Measurements from ENCODE around the gene PRDM8. TPM values are rescaled to one million over a fixed set of nuclear protein-coding genes. Genes with fewer than 3 reads are reported as not detected.
A peak's percentile ranks its signal among the peaks of the same experiment; 100 is the strongest.

PRDM8 gene
- total and polyA plus RNA-seq, 10 donors, result 0.99 to 5.1 (median 3.0) TPM

DNA sequence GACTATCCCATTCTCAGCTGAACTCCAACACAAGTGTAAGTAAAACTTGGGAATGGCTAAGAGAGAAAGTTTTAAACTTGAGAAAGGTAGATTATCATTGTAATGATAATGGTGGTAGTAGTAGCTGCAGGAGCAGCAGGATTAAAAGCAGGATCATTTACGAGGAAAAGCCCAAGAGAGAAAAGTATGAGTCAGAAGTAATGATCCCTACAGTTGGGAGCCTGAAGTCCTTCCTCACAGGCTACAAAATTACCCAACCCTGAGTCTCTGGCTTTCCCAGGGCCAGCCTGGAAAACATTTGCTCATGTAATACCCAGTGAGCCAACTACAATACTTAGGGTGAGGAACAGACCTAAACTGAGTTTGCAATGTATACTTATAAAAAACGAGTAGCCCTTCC is 4.4 kb upstream of the PRDM8 start:
- no peak overlapping the region for H3K4me3 ChIP-seq
- intact Hi-C loops (cut with DNase I; ENCODE audit: low total_unique reads), result no loop called here
- H3K27me3 ChIP-seq (replicated peaks in 1 of 7), result peaks cover 0 to 94% (median 49%) of the 10 kb centered on the region in 7 donors
- TF ChIP-seq POLR2A (IDR thresholded peaks at IDR 0.05), result no peak
- TF ChIP-seq, protein P1, sequence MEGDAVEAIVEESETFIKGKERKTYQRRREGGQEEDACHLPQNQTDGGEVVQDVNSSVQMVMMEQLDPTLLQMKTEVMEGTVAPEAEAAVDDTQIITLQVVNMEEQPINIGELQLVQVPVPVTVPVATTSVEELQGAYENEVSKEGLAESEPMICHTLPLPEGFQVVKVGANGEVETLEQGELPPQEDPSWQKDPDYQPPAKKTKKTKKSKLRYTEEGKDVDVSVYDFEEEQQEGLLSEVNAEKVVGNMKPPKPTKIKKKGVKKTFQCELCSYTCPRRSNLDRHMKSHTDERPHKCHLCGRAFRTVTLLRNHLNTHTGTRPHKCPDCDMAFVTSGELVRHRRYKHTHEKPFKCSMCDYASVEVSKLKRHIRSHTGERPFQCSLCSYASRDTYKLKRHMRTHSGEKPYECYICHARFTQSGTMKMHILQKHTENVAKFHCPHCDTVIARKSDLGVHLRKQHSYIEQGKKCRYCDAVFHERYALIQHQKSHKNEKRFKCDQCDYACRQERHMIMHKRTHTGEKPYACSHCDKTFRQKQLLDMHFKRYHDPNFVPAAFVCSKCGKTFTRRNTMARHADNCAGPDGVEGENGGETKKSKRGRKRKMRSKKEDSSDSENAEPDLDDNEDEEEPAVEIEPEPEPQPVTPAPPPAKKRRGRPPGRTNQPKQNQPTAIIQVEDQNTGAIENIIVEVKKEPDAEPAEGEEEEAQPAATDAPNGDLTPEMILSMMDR (IDR thresholded peaks at IDR 0.05 in 8 of 11, conservative IDR thresholded peaks at IDR 0.05 in 3 of 11), result no peak
- no peak for TF ChIP-seq POLR2AphosphoS5 (IDR thresholded peaks at IDR 0.05)
- DNase-seq, result no peak
- WGBS, 5 donors, result 51 to 75% (median 63%) methylated on average over 2 of the region's 2 CpGs
- H3K36me3 ChIP-seq, result no peaks in the 10 kb centered on the region
- H3K4me1 ChIP-seq, result peaks cover 4 to 38% (median 20%) of the 10 kb centered on the region in 6 donors
- H3K27ac ChIP-seq, result no peak overlapping the region
- no peaks in the 10 kb centered on the region for H3K9me3 ChIP-seq

DNA sequence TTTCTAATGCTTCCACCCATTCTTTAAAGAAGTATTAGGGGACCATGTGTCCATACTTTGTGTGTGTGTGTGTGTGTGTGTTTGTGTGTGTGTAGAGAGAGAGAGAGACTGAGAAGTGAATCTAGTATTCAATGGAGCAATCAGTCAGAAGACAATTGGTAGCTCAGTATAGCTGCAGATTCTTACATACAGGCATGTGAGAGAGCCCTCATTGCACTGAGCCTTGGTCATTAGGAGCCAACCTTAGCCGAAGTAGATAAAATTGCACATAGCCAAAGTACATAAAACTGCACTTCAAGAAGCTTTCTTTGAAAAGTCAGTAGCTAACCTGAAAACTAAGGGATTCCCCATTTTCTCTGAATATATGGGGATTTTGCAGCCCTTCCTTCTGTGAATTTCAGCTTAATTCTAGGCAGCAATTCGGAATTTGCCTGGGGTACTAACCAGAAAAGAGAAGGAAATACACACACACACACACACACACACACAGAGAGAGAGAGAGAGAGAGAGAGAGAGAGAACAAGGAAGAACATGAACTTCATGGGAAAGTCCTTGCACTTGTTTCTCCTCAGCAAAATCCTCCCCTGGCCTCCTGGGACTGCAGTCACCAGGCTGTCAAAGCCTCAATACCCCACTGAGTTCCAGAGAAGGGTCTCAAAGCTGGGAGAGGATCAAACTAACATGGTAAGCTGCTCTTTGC is 1.7 kb upstream of the PRDM8 start:
- H3K4me3 ChIP-seq, result peak overlapping the region in 3 of 8 donors; percentile 30 to 59 (median 37)
- peaks cover 4 to 33% (median 26%) of the 10 kb centered on the region in 6 donors for H3K4me1 ChIP-seq
- 32 to 45% (median 37%) methylated on average over 2 of the region's 2 CpGs for WGBS, 5 donors
- H3K36me3 ChIP-seq, result no peaks in the 10 kb centered on the region
- peaks cover 0 to 94% (median 47%) of the 10 kb centered on the region in 7 donors for H3K27me3 ChIP-seq (replicated peaks in 1 of 7)
- DNase-seq, result no peak
- peak overlapping the region in 1 of 8 donors; percentile 69 for H3K27ac ChIP-seq
- no peaks in the 10 kb centered on the region for H3K9me3 ChIP-seq
- intact Hi-C loops (cut with DNase I; ENCODE audit: low total_unique reads), result no loop called here
- TF ChIP-seq, protein P1 (IDR thresholded peaks at IDR 0.05 in 8 of 11, conservative IDR thresholded peaks at IDR 0.05 in 3 of 11), result no peak
- TF ChIP-seq POLR2A (IDR thresholded peaks at IDR 0.05), result no peak
- no peak for TF ChIP-seq POLR2AphosphoS5 (IDR thresholded peaks at IDR 0.05)

DNA sequence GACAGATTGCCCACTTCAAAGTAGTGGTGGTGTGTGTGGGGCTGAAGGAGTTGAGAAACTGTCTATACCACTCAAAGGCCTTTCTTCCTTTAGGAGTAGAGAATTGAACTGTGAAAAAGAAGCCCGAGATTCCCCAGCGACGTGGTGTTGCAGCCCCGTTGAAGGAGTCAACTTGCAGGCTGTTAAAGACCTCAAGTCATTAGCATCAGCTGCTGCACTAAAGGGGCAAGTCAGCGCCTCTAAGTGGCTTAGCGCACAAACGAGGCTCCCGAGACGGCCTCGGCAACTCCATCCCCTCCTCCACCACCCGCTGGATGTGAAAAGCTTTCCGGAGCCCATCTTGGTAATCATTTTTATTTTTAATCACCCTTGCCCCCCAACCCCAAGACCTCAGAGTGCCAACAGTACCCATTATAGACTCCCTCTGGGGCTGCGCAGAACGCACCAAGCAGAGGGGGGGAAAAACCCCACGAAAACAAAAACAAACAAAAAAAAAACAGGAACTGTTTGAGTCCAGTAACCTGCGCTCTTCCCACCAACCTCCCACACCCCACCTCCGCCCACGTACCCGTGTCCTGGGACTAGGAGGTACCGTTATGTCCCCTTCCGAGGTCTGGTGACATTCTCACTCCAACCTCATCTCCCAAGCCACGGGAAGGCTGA is 913 bp upstream of the PRDM8 start:
- DNase-seq, result no peak
- WGBS, 5 donors, result 29 to 43% (median 38%) methylated on average over 22 of the region's 22 CpGs
- H3K9me3 ChIP-seq, result no peaks in the 10 kb centered on the region
- intact Hi-C loops (cut with DNase I; ENCODE audit: low total_unique reads), result no loop called here
- peak overlapping the region in 7 of 8 donors; percentile 25 to 59 (median 34) for H3K4me3 ChIP-seq
- peaks cover 0 to 94% (median 53%) of the 10 kb centered on the region in 7 donors for H3K27me3 ChIP-seq (replicated peaks in 1 of 7)
- TF ChIP-seq, protein P1 (IDR thresholded peaks at IDR 0.05 in 8 of 11, conservative IDR thresholded peaks at IDR 0.05 in 3 of 11), result no peak
- TF ChIP-seq POLR2AphosphoS5 (IDR thresholded peaks at IDR 0.05), result no peak
- TF ChIP-seq POLR2A (IDR thresholded peaks at IDR 0.05), result no peak
- H3K4me1 ChIP-seq, result peaks cover 4 to 38% (median 28%) of the 10 kb centered on the region in 6 donors
- H3K36me3 ChIP-seq, result no peaks in the 10 kb centered on the region
- H3K27ac ChIP-seq, result peak overlapping the region in 1 of 8 donors; percentile 69

Measured in spleen (tissue), 11 donors.